HG02759 (cell line): Measurements from ENCODE around the gene STRIP1.
"Not testable (repeated sequence)": the region's sequence is repeated elsewhere in the genome, so short reads cannot be mapped to it uniquely, and the experiment has no call there.

ENCODE experiments used
- ATAC-seq: cut with Tn5 transposase; IDR thresholded peaks from one replicate; pipeline ENCODE4 v1.9.1; 2021; ENCODE audit warnings: mild to moderate bottlenecking, moderate library complexity; ENCODE audit not compliant: unreplicated experiment

The STRIP1 gene

GRCh38 chr1:110007046-110007830 lies 27.2 kb upstream of the STRIP1 start:
- no peak for ATAC-seq

DNA sequence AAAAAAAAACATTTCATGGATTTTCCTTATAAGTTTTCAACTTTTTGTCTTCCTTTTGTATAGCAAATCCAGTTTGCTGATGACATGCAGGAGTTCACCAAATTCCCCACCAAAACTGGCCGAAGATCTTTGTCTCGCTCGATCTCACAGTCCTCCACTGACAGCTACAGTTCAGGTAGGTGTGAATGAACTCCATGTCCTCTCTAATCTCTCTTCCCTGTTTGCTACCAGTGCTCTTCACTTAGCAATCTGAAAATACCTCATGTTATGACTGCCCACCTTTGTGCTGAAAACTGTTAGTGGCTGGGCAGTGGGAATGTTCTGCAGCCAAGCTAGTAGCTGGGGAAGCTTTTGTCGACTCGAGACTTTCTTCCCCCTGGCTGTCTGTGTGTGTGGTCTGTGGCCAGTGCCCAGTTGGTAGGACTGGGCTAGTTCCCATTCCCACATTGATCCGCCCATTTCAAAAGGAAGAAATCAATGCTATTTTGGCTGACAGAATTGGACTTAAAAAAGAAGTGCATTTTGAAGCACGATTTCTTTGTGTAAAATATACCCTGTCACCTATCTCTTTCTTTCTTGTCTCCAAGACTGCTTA lies 25.4 kb upstream of the STRIP1 start:
- ATAC-seq: no peak

GRCh38 chr1:110011527-110012041 lies 22.8 kb upstream of the STRIP1 start:
- ATAC-seq: peak; percentile 98

GRCh38 chr1:110012100-110012780 lies 22.2 kb upstream of the STRIP1 start:
- ATAC-seq: peak; percentile 70

- ATAC-seq: no peak
These were observed 16.6 kb upstream of the STRIP1 start for GRCh38 chr1:110017792-110018191.

DNA sequence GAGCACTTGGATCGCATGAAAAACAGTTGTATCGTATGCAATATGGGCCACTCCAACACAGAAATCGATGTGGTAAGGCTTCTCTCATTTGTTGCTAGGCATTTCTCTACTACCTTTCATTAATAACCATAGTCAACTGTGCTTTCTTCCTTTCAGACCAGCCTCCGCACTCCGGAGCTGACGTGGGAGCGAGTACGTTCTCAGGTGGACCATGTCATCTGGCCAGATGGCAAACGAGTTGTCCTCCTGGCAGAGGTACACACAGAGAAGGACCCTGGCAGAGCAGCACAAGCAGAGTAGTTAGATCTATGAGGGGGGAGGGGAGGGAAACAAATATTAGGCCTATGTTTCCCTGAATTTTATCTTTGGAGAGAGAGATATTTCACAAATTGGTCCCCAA lies 16.0 kb upstream of the STRIP1 start:
- ATAC-seq: no peak

- ATAC-seq: no peak
These were observed 14.7 kb upstream of the STRIP1 start for GRCh38 chr1:110019770-110020169.

GRCh38 chr1:110021285-110021684 lies 13.1 kb upstream of the STRIP1 start:
- no peak for ATAC-seq

DNA sequence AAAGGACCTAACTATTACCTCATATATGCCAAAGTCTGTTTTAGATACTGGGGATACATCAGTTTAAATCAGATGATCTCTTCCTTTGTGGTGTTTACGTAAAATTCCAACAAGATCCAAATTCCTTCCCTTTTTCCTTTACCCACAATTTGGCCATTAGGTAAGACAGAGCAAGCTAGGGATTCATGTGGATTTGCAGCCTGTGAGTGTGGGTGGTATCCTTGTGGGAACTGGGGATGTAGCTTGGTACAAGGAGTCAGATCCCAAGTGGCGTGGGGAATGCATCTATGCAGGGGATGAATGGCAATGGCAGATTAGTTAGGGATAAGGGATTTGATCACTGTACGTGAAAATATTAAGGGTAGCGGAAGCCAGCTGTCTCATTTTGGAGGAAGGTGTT lies 9.8 kb upstream of the STRIP1 start:
- ATAC-seq: no peak

DNA sequence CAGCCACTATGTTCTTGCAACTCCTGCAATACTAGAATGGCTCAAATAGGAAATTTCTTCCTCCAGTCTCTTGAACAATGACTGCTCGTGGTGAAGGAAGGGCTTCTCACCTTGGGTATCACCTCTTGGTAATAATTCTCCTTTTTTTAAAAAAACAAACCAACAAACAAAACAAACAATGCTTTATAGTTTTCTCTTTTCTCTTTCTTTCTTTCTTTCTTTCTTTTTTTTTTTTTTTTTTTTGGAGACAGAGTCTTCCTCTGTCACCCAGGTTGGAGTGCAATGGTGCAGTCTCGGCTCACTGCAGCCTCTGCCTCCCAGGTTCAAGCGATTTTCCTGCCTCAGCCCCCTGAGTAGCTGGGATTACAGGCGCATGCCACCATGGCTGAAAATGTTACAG lies 3.7 kb upstream of the STRIP1 start:
- not testable (repeated sequence) for ATAC-seq

DNA sequence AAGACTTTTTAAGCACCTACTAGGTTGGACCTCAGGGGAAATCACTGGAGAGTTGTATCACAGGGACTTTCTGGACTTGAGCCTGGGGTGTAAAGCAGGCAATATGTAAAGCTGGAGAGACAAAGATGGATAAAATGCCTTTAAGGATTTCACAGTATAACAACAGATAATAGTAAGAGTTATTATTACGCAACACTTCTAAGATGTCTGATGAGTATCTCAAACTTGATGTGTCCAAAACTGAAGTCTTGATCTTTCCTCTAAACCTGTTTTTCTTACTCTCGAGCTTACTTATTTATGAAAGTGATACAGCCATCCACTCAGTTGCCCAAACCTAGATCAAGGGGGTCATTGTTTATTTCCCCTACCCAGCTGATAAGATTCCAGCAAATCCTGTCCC lies 2.1 kb upstream of the STRIP1 start:
- ATAC-seq: no peak

GRCh38 chr1:110033421-110033820 lies 1.0 kb upstream of the STRIP1 start:
- no peak for ATAC-seq

DNA sequence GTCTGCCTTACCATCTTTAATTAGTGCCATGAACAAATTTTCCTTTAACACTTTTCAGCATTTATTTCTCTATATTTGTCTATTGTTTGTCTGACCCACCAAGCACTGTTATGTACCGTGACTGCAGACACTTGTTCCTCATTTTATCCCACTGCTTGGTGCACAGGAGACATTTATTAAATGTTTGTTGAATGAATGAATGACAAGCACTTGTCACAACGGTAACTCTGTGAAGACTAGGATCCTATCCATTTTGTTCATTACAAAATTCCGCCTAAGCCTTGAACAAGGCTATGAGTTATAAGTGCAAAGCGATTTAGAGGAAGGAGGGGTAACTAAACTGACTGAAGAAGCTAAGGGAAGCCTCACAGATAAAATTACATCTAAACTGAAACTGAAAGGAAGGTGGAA lies 379 bp upstream of the STRIP1 start:
- no peak for ATAC-seq

DNA sequence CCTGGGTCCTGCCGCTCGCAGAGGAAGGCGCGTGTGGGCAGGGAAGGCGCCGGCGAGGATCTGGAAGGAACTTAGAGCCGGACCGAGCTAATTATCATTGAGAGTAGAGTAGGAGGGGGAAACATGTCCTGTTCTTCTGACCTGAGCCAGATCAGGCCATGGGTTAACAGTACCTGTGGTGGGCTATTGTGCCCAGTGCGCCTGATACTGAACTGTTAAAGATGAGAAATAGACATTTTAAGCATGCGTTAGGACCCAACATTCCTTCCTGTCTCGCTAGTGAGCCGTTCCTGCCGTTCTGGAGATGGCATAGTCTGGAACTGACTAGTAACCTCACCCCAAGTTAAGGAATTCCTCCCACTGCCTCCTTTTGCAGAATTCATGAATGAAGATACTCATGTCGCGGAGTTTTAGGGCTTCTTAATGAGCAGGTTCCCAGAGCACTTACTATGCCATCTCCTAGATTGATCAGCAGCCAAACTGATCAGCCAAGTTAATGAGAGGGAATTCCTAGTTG lies 870 bp downstream of the STRIP1 start:
- ATAC-seq: no peak

DNA sequence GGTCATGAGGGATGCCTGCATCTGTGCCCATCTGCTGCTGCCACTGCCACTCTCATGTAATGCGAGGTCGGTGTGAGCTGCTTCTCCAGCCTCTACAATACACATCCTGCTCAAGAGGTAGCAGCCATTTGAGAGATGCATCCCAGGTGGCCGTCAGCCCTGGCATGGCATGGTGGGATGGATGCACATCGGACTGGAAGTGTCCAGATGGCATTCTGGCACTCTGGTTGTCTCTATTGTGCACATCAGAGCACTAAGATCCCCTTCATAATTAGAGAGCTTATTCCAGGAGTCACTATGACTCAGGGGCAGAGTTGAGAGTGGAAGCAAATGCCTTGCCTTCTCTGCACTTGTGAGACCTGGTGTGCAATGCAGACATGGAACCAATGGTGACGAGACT lies 3.8 kb downstream of the STRIP1 start:
- no peak for ATAC-seq

GRCh38 chr1:110039641-110040040 lies 5.2 kb downstream of the STRIP1 start:
- no peak for ATAC-seq

DNA sequence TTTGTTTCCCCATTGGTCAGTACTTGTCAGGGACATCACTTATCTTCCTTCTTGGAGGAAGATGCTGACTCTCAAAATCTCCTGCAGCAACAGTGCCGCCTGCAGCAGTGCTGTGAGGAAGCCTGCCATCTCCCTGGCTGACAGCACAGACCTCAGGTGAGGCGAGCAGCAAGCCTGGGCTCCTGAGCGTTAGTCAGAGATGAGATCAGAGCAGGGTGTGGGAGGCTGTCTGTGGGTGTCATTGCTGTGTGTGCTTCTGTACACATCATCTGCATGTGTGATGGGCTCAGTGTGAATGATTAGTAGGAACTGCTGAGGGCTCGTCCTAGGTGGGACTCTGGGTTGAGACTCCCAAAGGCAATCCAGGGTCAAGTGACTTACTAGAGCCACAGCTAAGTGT lies 6.1 kb downstream of the STRIP1 start:
- ATAC-seq: no peak

DNA sequence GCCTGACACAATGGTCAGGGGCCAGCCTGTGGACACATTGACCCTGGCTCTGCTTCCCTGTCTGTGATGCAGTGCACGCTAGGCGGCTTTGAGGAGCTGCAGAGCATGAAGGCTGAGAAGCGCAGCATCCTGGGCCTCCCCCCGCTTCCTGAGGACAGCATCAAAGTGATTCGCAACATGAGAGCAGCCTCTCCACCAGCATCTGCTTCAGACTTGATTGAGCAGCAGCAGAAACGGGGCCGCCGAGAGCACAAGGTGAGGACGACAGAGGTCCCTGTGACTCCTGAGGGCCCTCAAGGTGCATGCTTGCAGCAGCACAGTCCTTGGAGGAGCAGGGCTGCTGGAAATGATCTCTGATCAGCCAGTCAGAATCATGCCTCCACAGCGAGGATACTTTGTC lies 8.6 kb downstream of the STRIP1 start:
- ATAC-seq: no peak

DNA sequence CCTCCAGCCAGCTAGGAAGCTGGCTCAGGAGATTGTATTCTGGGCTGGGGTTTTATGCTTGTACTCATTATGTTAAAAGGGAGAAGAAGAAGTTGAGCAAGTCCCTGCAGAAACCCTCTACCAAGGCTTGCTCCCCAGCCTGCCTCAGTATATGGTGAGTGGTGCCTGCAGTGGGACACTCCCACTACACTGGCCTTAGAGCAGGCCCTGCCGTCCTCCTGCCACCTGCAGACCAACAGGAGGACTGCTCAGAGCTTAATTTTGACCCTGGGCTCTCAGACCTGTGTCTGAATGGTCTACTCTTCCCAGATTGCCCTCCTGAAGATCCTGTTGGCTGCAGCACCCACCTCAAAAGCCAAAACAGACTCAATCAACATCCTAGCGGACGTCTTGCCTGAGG lies 13.0 kb downstream of the STRIP1 start:
- ATAC-seq: no peak

DNA sequence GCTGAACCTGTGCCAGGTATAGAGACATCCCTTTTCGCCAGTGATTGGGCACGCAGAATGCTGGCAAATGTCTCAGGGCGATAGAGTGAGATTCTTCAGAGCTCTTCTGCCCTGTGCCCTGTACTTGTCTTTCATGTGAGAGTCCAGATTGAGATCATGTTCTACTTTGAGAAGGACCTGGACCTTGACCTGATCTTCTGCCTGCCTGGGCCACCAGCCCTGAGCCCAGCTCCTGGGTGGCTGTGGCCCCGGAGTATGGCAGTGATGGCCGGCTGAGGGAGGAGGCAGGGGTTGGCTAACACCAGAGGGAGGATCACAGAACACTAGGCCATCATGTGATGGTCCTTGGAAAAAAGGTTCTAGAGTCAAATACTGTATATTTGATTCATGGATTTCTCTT lies 13.8 kb downstream of the STRIP1 start:
- ATAC-seq: no peak

DNA sequence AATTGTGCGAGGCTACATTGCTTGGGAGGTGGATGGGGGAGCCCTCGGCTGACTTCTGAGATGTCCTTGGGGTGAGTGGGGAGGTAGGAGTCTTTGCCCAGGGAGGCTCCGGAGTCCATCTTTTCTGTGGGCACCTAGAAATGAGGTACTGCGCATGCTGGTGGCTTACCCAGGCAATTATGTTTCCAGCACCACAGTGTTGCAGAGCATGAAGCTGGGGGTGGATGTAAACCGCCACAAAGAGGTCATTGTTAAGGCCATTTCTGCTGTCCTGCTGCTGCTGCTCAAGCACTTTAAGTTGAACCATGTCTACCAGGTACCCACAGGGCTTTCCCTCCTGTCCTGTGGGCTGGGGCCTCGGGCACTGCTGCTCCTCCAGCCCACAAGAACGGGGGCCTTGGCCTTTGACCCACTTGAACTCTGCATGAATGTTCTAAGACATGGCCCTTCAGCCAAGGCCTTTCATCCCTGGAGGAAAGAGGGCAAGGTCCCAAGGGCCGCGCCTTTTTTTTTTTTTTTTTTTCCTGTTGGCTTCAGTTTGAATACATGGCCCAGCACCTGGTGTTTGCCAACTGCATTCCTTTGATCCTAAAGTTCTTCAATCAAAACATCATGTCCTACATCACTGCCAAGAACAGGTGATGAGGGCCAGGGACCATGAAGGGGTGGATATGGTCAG lies 14.6 kb downstream of the STRIP1 start:
- ATAC-seq: no peak
